Mammary epithelial cell (primary cell): ENCODE results near the gene EME1.

Experiments used
- CTCF ChIP-seq, 2 donors: IDR thresholded peaks in 1 of 2; conservative IDR thresholded peaks in 1 of 2; 2 replicates each; pipeline ENCODE4 v1.5.1; 2011 to 2012; ENCODE audit warnings: inconsistent platforms in 2 of 2, low read length in 2 of 2, mild to moderate bottlenecking in 2 of 2, control low read depth in 1 of 2, low read depth in 1 of 2; ENCODE audit not compliant: insufficient read depth in 1 of 2; ENCODE audit errors: extremely low read depth in 1 of 2
- EZH2 ChIP-seq: IDR thresholded peaks from 2 replicates; pipeline ENCODE4 v1.6.1; 2012; ENCODE audit warnings: low read length, inconsistent platforms, borderline replicate concordance

- TF ChIP-seq CTCF (conservative IDR thresholded peaks at IDR 0.05 in 1 of 2, IDR thresholded peaks at IDR 0.05 in 1 of 2; ENCODE audit: extremely low read depth in 1 of 2, insufficient read depth in 1 of 2, low read depth in 1 of 2, low read length in 2 of 2): no peak
- TF ChIP-seq EZH2: no peak
Observed at GRCh38 chr17:50329716-50330115, 43.3 kb upstream of the EME1 start.
